B cell (primary cell): ENCODE data around the gene SELENOV.

Experiments
- EZH2 ChIP-seq: IDR thresholded peaks from 2 replicates; pipeline ENCODE4 v1.6.1; 2012; ENCODE audit warnings: borderline replicate concordance, low read depth, mild to moderate bottlenecking, moderate library complexity, low read length; ENCODE audit not compliant: insufficient read depth, poor library complexity, severe bottlenecking
- TF ChIP-seq, protein P1 (sequence below): fragments of 200-600 bp; IDR thresholded peaks from one replicate; pipeline ENCODE4 v1.8.0; 2022; ENCODE audit warnings: antibody characterized with exemption, mild to moderate bottlenecking

DNA sequence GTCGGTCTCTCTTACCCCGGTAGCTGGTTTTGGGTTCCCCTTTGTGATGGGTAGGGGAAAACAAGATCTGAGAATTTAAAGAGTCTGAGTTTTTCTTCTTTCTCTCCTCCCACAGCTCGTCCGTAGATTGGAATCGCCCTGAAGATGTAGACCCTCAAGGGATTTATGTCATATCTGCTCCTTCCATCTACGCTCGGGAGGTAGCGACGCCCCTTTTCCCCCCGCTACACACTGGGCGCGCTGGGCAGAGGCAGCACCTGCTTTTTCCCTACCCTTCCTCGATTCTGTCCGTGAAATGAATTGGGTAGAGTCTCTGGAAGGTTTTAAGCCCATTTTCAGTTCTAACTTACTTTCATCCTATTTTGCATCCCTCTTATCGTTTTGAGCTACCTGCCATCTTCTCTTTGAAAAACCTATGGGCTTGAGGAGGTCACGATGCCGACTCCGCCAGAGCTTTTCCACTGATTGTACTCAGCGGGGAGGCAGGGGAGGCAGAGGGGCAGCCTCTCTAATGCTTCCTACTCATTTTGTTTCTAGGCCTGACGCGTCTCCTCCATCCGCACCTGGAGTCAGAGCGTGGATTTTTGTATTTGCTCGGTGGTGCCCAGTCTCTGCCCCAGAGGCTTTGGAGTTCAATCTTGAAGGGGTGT, 7.1 kb upstream of the SELENOV start:
- TF ChIP-seq, protein P1, sequence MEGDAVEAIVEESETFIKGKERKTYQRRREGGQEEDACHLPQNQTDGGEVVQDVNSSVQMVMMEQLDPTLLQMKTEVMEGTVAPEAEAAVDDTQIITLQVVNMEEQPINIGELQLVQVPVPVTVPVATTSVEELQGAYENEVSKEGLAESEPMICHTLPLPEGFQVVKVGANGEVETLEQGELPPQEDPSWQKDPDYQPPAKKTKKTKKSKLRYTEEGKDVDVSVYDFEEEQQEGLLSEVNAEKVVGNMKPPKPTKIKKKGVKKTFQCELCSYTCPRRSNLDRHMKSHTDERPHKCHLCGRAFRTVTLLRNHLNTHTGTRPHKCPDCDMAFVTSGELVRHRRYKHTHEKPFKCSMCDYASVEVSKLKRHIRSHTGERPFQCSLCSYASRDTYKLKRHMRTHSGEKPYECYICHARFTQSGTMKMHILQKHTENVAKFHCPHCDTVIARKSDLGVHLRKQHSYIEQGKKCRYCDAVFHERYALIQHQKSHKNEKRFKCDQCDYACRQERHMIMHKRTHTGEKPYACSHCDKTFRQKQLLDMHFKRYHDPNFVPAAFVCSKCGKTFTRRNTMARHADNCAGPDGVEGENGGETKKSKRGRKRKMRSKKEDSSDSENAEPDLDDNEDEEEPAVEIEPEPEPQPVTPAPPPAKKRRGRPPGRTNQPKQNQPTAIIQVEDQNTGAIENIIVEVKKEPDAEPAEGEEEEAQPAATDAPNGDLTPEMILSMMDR, result no peak
- TF ChIP-seq EZH2, result no peak
